H9 (cell line): Measurements from ENCODE around the gene MCM3AP. TPM values are rescaled to one million over a fixed set of nuclear protein-coding genes. Genes with fewer than 3 reads are reported as not detected.

ENCODE experiments used
- DNase-seq: peaks from one replicate; pipeline ENCODE4 v3.0.0-alpha.2; 2017
- H2AFZ ChIP-seq: one replicate; pipeline ENCODE4 v1.6.1; 2013; ENCODE audit warnings: mild to moderate bottlenecking, low read length, control low read depth, moderate library complexity
- H2AK5ac ChIP-seq: 2 replicates; pipeline ENCODE4 v1.6.1; 2013; ENCODE audit warnings: low read length, control low read depth, mixed read lengths; ENCODE audit not compliant: insufficient read length
- H2BK120ac ChIP-seq: one replicate; pipeline ENCODE4 v1.6.1; 2013; ENCODE audit warnings: low read depth, mild to moderate bottlenecking, low read length, control low read depth, inconsistent platforms; ENCODE audit not compliant: poor library complexity, severe bottlenecking
- H2BK12ac ChIP-seq: 2 replicates; pipeline ENCODE4 v1.6.1; 2013; ENCODE audit warnings: low read length, control low read depth, mixed read lengths, low read depth; ENCODE audit not compliant: insufficient read length
- H2BK15ac ChIP-seq: 2 replicates; pipeline ENCODE4 v1.6.1; 2013; ENCODE audit warnings: low read depth, low read length, control low read depth
- H2BK20ac ChIP-seq: one replicate; pipeline ENCODE4 v1.6.1; 2013; ENCODE audit warnings: low read depth, mild to moderate bottlenecking, low read length, control low read depth, inconsistent platforms; ENCODE audit not compliant: poor library complexity, severe bottlenecking
- H2BK5ac ChIP-seq: 2 replicates; pipeline ENCODE4 v1.6.1; 2013; ENCODE audit warnings: low read length, control low read depth, mixed read lengths; ENCODE audit not compliant: insufficient read length
- H3K14ac ChIP-seq: 2 replicates; pipeline ENCODE4 v1.6.1; 2013; ENCODE audit warnings: low read length, control low read depth; ENCODE audit not compliant: insufficient read depth
- H3K18ac ChIP-seq: 2 replicates; pipeline ENCODE4 v1.6.1; 2013; ENCODE audit warnings: low read depth, mild to moderate bottlenecking, mixed read lengths, low read length, control low read depth; ENCODE audit not compliant: insufficient read length
- H3K23ac ChIP-seq: 2 replicates; pipeline ENCODE4 v1.6.1; 2013; ENCODE audit warnings: low read length, control low read depth, mixed read lengths, low read depth; ENCODE audit not compliant: insufficient read length
- H3K23me2 ChIP-seq: 2 replicates; pipeline ENCODE4 v1.6.1; 2013; ENCODE audit warnings: low read depth, mild to moderate bottlenecking, mixed read lengths, low read length, control low read depth; ENCODE audit not compliant: insufficient read length, poor library complexity, severe bottlenecking
- H3K27ac ChIP-seq: 2 replicates; pipeline ENCODE4 v1.5.1; 2013; ENCODE audit warnings: low read length, control low read depth, mixed read lengths, low read depth; ENCODE audit not compliant: insufficient read length
- H3K27me3 ChIP-seq: 2 replicates; pipeline ENCODE4 v1.6.1; 2013; ENCODE audit warnings: low read length, control low read depth, inconsistent platforms; ENCODE audit not compliant: insufficient read depth
- H3K4ac ChIP-seq: 2 replicates; pipeline ENCODE4 v1.6.1; 2013; ENCODE audit warnings: low read depth, mild to moderate bottlenecking, control low read depth, inconsistent platforms, low read length, moderate library complexity
- H3K4me1 ChIP-seq: 2 replicates; pipeline ENCODE4 v1.6.1; 2013; ENCODE audit warnings: low read length, control low read depth, inconsistent platforms; ENCODE audit not compliant: insufficient read depth
- H3K4me2 ChIP-seq: 2 replicates; pipeline ENCODE4 v1.6.1; 2013; ENCODE audit warnings: low read length, control low read depth, mixed read lengths; ENCODE audit not compliant: insufficient read length, insufficient read depth
- H3K56ac ChIP-seq: 2 replicates; pipeline ENCODE4 v1.6.1; 2013; ENCODE audit warnings: low read depth, mild to moderate bottlenecking, mixed read lengths, low read length, control low read depth; ENCODE audit not compliant: insufficient read length
- H3K79me1 ChIP-seq: 2 replicates; pipeline ENCODE4 v1.6.1; 2013; ENCODE audit warnings: low read depth, mild to moderate bottlenecking, moderate library complexity, low read length, control low read depth, inconsistent platforms; ENCODE audit not compliant: insufficient read depth, poor library complexity, severe bottlenecking
- H3K79me2 ChIP-seq: 2 replicates; pipeline ENCODE4 v1.6.1; 2013; ENCODE audit warnings: low read length, control low read depth, inconsistent platforms; ENCODE audit not compliant: insufficient read depth
- H3K9ac ChIP-seq: 2 replicates; pipeline ENCODE4 v1.6.1; 2013; ENCODE audit warnings: low read length, control low read depth, mixed read lengths; ENCODE audit not compliant: insufficient read length; ENCODE audit errors: extremely low read depth
- H3K9me3 ChIP-seq: one replicate; pipeline ENCODE4 v1.6.1; 2013; ENCODE audit warnings: low read depth, low read length, inconsistent platforms; ENCODE audit not compliant: control insufficient read depth
- H3T11ph ChIP-seq: one replicate; pipeline ENCODE4 v1.6.1; 2013; ENCODE audit warnings: mild to moderate bottlenecking, low read length, control low read depth, inconsistent platforms
- H4K20me1 ChIP-seq: one replicate; pipeline ENCODE4 v1.6.1; 2013; ENCODE audit not compliant: control insufficient read depth, insufficient read length, insufficient read depth
- H4K5ac ChIP-seq: 2 replicates; pipeline ENCODE4 v1.6.1; 2013; ENCODE audit warnings: low read depth, mild to moderate bottlenecking, mixed read lengths, low read length, control low read depth; ENCODE audit not compliant: insufficient read length
- H4K8ac ChIP-seq: replicated peaks from 2 replicates; pipeline ENCODE4 v1.6.1; 2013; ENCODE audit warnings: low read length, control low read depth, mixed read lengths, low read depth; ENCODE audit not compliant: insufficient read length
- H4K91ac ChIP-seq: 2 replicates; pipeline ENCODE4 v1.6.1; 2013; ENCODE audit warnings: low read depth, mild to moderate bottlenecking, moderate library complexity, mixed read lengths, low read length, control low read depth; ENCODE audit not compliant: insufficient read length
- H3K27ac Mint-ChIP-seq, 3 experiments: 2 replicates in 2 of 3; 3 replicates in 1 of 3; pipeline ENCODE4 v1.8.0; 2020 to 2021; ENCODE audit warnings: mixed read lengths in 3 of 3, mild to moderate bottlenecking in 1 of 3, moderate library complexity in 1 of 3
- H3K27me3 Mint-ChIP-seq: 2 replicates; pipeline ENCODE4 v1.8.0; 2021; ENCODE audit warnings: low read depth, mild to moderate bottlenecking, moderate library complexity, mixed read lengths
- H3K36me3 Mint-ChIP-seq, 3 experiments: 2 replicates in 2 of 3; 3 replicates in 1 of 3; pipeline ENCODE4 v1.8.0; 2020 to 2021; ENCODE audit warnings: low read depth in 3 of 3, mixed read lengths in 3 of 3; ENCODE audit not compliant: insufficient read depth in 1 of 3
- H3K4me1 Mint-ChIP-seq, 2 experiments: 2 replicates each; pipeline ENCODE4 v1.8.0; 2020; ENCODE audit warnings: mixed read lengths in 2 of 2
- H3K4me3 Mint-ChIP-seq, 2 experiments: 2 replicates in 1 of 2; 3 replicates in 1 of 2; pipeline ENCODE4 v1.8.0; 2020 to 2021; ENCODE audit warnings: mild to moderate bottlenecking in 2 of 2, mixed read lengths in 2 of 2, moderate library complexity in 1 of 2
- H3K9me3 Mint-ChIP-seq, 2 experiments: 2 replicates in 1 of 2; 3 replicates in 1 of 2; pipeline ENCODE4 v1.8.0; 2020; ENCODE audit warnings: mild to moderate bottlenecking in 2 of 2, mixed read lengths in 2 of 2, moderate library complexity in 1 of 2
- WGBS: extraction: QIAGEN DNeasy Blood & Tissue Kit; methylation state at CpG from one replicate; pipeline ENCODE4 v1.1.7; 2013; ENCODE audit warnings: missing lambda C conversion rate, low lambda C conversion rate, mixed read lengths; ENCODE audit not compliant: insufficient read length; ENCODE audit errors: extremely low coverage; 5-methylcytosine and 5-hydroxymethylcytosine counted together
- long read RNA-seq: library from polyadenylated mRNA; unstranded; transcript quantifications from one replicate; pipeline ENCODE4 v2.0.0, GENCODE V29; 2020
- total RNA-seq: library from RNA; stranded (reverse); gene quantifications from 2 replicates; pipeline ENCODE4 v1.2.1, GENCODE V29; 2021
- TF ChIP-seq, protein P1 (sequence below): fragments of 200-600 bp; sonication (generic); conservative IDR thresholded peaks from 3 replicates; pipeline ENCODE4 v1.8.0; 2021; ENCODE audit warnings: antibody characterized with exemption, mild to moderate bottlenecking

The MCM3AP gene
- 113 and 124 TPM in 2 replicates for total RNA-seq
- long read RNA-seq, full-length matches to known transcripts: 4 of 86 reads
- long read RNA-seq, partial matches to known transcripts: 69 of 86 reads
- long read RNA-seq, other reads (novel, unspliced or antisense): 13 of 86 reads

DNA sequence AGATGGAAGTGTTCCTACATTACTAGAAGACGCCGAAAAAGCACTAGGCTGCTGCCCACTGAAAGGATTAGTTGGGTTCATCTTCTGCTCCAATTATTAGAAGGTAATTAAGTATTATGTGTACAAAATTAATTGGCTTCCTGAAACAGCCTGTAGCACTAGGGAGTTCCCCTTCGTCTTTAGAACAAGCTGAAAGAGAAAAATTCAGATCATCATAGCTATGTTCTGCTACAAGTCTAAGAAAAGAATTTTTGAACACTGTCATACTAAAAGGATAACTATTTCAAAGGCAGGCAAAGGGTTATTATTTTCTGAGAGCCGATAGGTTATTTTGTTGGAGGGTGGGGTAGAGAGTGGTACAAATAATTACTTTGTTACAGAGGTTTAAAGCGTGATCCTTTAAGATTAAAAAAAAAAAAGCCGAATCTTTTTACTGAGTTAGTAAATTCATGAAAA lies at the start of gene MCM3AP:
Gene MCM3AP, minus strand, starts transcription at position 406 of the 456 bp plus-strand sequence. Its CDS starts 325 bp downstream, at position 81.
- Histone ChIP-seq H3K14ac (no peak within 1 kb of the TSS; the same call in 1 of the 2 replicates), H4K20me1 (no peaks in the 10 kb centered on the region), H4K91ac (no peak within 1 kb of the TSS), H3K23ac (no peak within 1 kb of the TSS), H3K79me2 (peaks cover 23% of the 10 kb centered on the region; the same call in 1 of the 2 replicates), H2BK12ac (no peak within 1 kb of the TSS), H4K5ac (no peak within 1 kb of the TSS), H3K9me3 (no peaks in the 10 kb centered on the region), H2BK5ac (no peak within 1 kb of the TSS), H2AFZ (no peak within 1 kb of the TSS), H3K4ac (no peak within 1 kb of the TSS), H3K27ac (peak within 1 kb of the TSS; percentile 75), H2BK120ac (no peak within 1 kb of the TSS), H3K4me1 (peaks cover 6% of the 10 kb centered on the region; the same call in 1 of the 2 replicates), H3K23me2 (peaks cover 5% of the 10 kb centered on the region), H3K9ac (peak within 1 kb of the TSS; percentile 67), H2BK15ac (no peak within 1 kb of the TSS), H3K56ac (no peak within 1 kb of the TSS), H3T11ph (no peak within 1 kb of the TSS), H3K4me2 (peak within 1 kb of the TSS; percentile 66), H4K8ac (no peak within 1 kb of the TSS), H3K79me1 (peaks cover 15% of the 10 kb centered on the region), H2BK20ac (no peak within 1 kb of the TSS), H3K27me3 (no peaks in the 10 kb centered on the region), H3K18ac (no peak within 1 kb of the TSS), H2AK5ac (no peak within 1 kb of the TSS)
- peaks cover 23 to 46% (median 43%) of the 10 kb centered on the region in 3 experiments for H3K36me3 Mint-ChIP-seq
- H3K27me3 Mint-ChIP-seq: no peaks in the 10 kb centered on the region
- peaks cover 41 to 49% of the 10 kb centered on the region in 2 experiments for H3K4me1 Mint-ChIP-seq
- WGBS: no CpG with 5 or more reads among the region's 6 CpGs
- H3K4me3 Mint-ChIP-seq: peak within 1 kb of the TSS; percentile 86 to 92
- DNase-seq: no peak
- H3K9me3 Mint-ChIP-seq: no peaks in the 10 kb centered on the region; a peak in 1 of 5 replicates
- TF ChIP-seq, protein P1, sequence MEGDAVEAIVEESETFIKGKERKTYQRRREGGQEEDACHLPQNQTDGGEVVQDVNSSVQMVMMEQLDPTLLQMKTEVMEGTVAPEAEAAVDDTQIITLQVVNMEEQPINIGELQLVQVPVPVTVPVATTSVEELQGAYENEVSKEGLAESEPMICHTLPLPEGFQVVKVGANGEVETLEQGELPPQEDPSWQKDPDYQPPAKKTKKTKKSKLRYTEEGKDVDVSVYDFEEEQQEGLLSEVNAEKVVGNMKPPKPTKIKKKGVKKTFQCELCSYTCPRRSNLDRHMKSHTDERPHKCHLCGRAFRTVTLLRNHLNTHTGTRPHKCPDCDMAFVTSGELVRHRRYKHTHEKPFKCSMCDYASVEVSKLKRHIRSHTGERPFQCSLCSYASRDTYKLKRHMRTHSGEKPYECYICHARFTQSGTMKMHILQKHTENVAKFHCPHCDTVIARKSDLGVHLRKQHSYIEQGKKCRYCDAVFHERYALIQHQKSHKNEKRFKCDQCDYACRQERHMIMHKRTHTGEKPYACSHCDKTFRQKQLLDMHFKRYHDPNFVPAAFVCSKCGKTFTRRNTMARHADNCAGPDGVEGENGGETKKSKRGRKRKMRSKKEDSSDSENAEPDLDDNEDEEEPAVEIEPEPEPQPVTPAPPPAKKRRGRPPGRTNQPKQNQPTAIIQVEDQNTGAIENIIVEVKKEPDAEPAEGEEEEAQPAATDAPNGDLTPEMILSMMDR: no peak
- peak within 1 kb of the TSS; percentile 86 to 96 (median 88); a peak in 4 of 7 replicates for H3K27ac Mint-ChIP-seq
